Stimulated activated naive CD4-positive, alpha-beta T cell treated with Interleukin-2 at 50 U/mL for 16 hours (primary cell): ENCODE measurements around the gene PROSER2.
A peak's percentile ranks its signal among the peaks of the same experiment; 100 is the strongest.

ENCODE experiments used
- DNase-seq: peaks from one replicate; lab custom pipeline; 2025; lab: John Stamatoyannopoulos, UW

The PROSER2 gene, protein sequence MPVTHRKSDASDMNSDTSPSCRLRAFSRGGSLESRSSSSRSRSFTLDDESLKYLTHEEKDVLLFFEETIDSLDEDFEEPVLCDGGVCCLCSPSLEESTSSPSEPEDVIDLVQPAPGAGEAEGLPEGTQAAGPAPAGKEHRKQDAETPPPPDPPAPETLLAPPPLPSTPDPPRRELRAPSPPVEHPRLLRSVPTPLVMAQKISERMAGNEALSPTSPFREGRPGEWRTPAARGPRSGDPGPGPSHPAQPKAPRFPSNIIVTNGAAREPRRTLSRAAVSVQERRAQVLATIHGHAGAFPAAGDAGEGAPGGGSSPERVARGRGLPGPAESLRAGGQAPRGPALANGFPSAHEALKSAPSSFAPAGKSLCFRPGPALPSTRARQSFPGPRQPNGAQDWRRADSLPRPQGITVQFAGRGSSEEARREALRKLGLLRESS

DNA sequence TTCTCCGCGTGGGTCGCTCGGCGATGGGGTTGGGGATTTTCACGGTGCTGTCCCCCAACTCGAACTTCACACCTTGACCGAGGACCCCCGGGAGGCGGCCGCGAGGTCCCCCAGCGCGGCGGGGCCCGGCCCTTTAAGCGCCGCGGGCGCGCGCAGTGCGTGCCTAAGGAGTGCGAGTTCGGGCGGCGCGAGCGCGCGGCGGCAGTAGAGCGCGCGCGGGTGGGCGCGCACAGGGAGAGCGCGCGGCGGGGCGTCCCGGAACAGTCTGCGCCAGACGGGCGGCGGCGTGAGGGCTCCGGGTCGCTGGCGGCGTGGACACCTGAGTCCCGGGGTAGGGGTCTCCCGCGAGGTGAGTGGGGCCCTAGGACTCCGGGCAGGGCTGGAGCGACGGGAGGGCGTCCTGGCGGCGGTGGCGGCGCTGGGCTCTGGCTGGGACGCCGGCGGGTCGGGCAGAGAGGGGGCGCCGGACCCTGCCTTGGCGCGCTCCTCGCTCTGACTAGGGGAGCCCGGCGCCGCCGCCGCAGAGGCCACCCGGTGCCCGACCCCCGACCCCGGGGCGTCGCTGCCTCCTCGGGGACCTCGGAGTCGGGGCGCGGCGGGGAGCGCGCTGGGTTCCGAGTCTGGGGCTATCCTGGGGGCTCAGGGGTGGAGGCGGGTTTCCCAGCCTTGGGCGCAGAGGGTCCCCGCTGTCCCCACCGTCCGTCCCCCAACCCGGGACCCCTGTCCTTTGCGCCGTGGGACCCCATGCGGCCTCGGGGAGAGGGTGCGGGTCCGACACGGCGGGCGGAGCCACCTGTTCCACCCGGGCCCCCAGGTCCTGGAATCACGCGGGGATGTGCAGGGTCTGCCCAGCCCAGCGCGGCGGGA is at the start of gene PROSER2:
Gene PROSER2 (plus strand): TSS at position 235 of the 867 bp plus-strand sequence. CDS start 28,722 bp downstream, outside the sequence.
- peak; percentile 6 for DNase-seq

DNA sequence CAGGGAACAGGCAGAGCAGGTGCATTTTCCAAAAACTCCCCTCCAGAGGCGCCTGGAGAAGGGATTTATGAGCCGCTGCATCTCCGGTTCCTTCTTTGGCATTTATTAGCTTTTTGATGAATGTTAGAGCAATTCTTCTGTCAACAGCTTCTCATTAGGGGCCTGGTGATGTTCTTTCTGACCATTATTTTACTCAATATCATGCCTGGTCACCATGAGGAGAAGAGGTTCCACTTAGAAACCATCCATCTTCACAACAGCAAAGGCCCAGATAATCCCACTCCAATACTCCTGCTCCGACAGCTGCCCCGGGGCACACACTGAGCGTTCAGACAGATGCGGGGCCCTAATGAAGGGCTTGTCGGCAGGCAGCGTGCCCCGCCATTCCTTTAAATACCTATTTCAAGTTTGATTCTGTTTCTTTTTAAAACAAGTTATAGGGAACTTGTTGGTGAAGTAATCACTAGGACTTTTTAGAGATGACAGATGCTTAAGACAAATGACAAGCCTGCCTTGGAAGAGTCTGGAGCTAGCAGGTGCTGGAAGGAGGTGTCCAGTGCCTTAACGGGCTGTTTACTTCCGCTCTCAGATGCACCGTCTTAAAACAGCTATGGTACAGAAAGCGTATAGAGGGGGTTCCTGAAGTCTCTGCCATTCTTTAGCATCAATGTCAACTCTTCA is 49.3 kb upstream of the PROSER2 start:
- no peak for DNase-seq

DNA sequence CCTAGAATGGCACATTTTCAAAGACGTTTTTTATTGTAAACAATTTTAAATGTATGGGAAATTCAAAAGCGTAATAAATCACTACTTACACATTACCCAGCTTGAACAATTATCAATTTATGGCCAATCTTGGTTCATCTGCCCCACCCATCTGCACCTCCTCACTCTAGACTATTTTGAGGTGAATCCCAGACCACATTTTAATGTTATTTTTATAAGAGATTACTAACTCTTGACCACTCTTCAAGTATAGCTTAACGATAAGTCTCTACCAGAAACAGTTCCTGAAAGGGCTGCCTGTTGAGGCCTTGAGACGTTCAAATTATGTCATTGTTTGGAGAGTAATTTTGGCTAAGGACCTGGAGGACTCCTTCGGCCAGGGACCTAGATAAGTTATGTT is 47.7 kb upstream of the PROSER2 start:
- no peak for DNase-seq

DNA sequence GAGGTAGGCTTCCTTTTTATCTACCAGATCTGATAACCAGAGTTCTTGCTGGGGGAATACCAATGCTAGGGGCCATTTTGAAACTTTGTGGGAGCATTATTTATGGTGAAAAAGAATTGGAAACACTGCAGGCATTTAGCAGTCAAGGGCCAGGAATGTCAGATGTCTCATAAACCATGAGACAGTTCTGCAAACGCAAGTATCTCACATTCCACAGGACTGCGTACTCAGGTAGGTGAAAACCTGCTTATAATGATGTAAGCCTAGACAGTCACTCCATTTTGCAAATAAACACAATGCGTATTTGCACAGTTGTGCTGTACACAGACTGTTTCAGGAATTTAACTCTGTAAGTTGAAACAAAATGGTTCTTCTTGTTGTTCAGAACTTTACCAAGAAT is 47.1 kb upstream of the PROSER2 start:
- no peak for DNase-seq

DNA sequence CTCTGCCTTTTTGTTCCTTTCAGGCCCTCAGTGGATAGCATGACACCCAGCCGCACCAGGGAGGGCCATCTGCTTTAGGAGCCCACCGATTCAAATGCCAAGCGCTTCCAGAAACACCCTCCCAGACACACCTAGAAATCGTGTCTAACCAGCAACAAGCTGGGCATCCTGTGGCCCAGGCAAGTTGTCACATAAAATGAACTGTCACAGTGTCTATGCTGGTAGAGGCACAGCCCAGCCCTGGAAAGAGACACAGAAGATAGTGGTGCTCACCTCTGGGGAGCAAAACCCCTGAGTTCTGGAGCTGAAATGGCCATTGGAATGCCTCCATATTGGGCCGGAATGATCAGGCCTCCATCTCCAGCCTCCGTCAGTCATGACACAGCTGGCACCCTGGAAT is 42.0 kb upstream of the PROSER2 start:
- DNase-seq: no peak

DNA sequence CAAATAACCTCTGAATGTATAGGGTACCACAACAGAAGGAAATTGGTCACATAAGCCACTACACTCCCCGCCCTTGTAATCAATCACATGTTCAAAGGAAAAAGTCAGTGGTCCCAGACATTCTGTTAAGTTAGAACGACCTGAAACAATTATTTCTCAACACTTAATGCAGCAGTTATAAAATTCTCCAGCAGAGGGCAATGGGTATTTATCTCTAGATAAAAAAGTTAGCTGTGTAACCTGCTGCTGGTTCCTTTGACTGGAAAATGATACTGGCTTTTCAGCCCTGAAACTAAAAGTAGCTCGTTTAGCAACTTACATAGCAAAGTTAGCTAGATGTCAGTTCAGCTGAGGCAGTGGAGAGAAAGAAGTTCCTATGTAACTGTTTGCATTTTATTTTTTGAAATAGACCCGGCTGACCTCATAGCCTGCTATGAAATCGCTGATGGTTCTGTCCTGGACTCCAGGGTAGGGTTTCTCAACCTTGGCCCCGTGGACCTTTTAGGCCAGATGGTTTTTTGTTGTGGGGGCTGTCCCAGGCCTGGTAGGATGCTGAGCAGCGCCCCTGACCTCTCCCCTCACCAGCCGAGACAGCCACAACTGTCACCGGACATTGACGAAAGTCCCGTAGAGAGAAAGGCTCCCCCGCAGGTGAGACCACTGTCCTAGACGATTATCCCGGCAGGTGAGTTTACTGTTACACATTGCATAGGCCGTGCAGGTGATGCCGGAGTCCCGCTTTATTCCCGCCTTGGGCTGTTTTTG is 40.2 kb upstream of the PROSER2 start:
- DNase-seq: no peak

DNA sequence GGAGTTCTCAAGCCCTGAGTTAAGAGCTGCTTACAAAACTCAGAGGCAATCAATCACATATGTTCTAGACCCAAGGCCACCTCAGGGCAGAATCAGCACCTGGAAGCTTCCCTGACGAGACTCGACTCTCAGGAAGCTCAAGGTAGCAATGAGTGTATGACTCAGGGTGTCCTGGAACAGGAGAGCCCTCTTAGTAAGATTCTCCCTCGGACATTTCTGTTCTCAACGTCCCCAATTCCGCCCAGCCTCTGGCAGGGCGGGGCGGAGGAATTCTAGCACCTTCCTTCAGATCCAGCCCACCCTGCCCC is 39.6 kb upstream of the PROSER2 start:
- no peak for DNase-seq

DNA sequence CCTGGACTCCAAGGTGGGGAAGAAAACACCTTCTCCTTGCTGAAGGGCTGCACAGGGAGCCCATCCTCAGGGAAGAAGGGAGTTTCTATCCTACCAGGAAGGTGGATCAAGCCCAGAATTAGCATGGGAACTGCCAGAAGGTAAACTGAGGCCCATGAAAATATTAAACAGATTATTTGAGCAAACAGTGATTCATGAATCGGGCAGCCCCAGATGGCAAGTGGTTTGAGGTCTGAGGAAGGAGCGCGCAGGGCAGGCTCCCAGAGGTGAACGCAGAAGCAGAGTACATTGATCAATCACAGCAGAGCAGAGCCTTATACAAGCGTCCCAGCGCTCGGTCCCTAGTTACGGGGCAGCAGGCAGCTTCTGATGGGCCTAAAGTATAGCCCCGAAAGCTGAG is 35.8 kb upstream of the PROSER2 start:
- DNase-seq: no peak

DNA sequence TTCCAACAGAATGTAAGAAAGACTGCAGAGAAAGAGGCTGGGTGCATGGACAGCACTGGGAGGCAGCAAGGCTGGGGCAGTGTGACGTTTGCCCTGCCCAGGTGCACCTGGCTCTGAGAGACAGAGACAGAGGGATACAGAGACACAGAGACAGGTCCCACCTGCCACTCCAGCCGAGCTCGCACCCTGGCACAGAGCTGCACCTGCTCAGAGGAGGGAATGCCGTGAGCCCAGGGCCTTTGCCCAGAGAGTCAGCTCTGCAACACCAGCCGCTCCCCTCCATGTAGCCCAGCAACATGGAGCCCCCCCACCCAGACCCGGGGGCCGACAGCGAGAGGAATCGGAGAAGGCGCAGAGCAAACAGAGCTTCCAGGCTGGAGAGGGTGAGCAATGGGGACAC is 35.3 kb upstream of the PROSER2 start:
- DNase-seq: no peak

DNA sequence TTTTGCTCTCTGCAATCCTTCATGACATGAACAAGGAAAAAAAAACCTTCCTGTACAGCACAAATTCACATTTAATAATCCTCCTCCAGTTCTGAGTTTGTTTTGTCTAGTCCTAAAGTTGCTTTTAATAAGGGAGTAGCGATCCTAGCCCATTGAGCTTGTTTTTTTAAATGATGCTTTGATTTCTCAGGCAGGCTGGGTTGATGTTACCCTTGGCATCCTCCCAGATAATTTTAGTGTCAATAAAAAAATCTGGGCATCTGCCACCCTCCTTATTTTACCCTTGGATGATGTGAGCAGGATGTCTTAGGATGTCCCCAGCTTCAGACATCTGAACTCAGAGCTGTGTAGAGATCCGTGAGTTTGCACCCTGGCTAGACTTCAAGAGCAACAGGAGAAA is 33.9 kb upstream of the PROSER2 start:
- no peak for DNase-seq

DNA sequence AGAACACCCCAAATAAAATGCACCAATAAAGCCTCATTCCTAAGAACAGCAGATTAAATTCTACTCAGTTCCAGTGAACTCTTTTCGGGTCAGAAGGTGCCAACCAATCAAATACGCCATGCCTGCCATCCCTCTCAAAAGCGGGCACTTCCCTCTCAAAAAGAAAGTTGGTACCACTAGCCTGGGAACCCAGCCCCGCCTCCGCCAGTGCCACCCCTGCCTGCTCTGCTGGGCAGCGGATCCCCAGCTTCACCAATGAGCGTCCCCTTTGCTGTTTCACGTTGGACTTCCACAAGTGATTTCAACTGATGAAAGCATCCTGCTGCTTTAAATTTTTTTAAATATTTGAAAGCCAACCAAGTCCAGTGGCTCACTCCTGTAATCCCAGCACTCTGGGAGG is 33.2 kb upstream of the PROSER2 start:
- no peak for DNase-seq

DNA sequence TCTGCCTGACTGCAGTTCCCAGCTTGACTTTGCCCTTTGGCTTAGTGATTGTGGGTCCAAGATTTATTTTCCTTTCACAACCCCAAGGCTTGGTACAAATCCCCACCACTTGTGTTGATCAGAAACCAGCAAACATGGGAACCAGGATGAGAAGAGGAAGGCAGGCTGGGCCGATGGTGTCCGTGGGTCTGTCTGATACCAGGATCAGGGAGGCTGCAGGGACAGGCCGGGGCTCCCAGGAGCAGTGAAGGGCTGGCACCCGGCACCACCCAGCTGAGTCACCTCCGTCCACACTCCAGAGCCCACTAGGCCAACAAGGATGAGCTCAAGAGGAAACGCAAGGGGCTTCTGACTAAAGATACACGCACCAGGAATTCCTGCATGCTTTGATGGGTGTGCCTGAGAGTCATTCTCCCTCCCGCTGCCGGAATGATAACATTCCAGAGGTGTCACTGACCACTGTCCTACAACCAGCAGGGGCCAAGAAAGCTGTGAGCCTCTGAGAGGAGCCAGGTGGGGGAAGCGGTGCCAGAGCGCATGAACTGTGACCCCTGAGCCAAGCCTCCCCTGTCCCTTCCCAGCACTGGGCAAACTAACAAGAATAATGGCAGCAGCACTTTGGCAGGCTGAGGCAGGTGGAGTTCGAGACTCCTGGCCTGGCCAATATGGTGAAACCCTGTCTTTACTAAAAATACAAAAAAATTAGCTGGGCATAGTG is 29.2 kb upstream of the PROSER2 start:
- DNase-seq: no peak

DNA sequence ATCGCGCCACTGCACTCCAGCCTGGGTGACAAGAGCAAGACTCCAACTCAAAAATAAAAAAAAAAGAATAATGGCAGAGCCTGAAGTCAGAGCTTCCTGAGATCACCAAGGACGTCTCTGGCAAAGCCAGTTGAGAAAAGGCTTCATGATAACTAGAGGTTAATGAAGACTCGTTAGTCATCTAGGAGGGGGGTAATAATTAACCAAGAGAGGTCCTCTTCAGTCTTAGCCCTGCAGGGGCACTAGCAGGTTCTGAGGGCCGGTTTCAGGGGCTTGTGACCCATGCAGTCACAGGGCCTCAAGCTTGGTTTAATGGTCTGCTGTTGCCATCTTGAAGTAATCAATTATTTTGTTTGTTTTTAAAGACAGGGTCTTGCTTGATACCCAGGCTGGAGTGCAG is 28.6 kb upstream of the PROSER2 start:
- DNase-seq: no peak

DNA sequence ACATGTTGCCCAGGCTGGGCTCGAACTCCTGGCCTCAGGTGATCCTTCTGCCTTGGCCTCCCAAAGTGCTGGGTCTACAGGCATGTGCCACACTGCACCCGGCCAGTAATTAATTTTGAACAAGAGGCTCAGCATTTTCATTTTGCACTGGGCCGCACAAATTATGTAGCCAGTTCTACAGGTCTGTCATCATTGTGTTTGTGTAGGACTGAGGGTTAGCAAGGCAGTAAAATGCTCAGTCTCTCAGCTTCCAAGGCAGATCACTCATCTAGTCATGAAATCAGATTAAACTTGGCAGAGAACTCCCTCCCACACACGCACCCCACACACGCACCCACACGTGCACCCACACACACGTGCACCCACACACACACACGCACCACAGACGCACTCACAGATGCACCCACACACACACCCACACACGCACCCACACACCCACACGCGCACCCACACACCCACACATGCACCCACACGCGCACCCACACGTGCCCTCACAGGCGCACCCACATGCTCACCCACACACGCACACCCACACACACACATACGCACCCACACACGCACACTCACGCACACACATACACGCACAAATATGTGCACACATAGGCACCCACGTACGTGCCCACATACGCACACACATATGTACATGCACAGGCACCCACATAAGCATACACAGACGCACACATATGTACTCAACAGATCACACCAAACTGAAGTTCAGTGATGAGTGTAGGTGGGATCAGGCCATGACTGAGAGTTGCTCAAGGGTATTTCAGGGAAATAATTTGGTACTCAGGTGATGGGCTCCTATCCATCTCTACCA is 27.8 kb upstream of the PROSER2 start:
- DNase-seq: no peak

DNA sequence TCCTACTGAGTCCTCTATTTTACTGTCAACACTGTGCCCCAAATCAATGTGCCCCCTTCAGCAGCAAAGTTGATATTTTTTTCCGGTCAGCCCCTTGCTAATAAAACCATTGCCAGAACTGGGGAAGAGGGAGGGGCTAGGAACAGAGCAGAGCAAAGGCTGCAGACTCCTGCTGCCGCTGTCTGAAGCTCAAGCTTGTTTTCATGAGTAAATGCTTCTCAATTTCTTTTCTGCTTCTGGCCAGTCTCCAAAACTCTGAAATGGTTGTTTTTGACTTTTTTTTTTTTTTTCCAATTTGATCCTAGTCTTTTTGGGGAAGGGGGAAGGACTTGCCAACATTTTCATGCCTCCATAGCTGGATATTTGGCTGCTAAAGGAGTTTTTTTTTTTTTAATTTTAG is 26.7 kb upstream of the PROSER2 start:
- DNase-seq: no peak

DNA sequence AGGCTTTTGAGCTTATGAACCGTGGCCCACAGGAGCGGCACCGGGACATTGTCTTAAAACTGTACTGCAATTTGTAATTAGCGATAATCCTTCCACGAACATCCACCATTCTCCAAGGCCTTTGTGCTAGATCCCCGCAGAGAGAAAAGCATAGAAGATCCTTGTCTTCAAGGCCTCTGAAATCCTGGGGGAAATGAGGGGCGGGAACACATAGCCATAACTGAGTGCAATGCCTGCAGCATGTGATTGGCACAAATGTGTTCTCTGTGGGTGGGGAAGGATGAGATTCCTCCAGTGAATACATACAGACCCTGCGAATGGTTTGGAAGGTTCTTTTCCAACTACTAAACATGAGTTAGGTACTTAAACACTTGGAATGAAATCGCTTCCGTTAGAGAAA is 25.9 kb upstream of the PROSER2 start:
- no peak for DNase-seq

DNA sequence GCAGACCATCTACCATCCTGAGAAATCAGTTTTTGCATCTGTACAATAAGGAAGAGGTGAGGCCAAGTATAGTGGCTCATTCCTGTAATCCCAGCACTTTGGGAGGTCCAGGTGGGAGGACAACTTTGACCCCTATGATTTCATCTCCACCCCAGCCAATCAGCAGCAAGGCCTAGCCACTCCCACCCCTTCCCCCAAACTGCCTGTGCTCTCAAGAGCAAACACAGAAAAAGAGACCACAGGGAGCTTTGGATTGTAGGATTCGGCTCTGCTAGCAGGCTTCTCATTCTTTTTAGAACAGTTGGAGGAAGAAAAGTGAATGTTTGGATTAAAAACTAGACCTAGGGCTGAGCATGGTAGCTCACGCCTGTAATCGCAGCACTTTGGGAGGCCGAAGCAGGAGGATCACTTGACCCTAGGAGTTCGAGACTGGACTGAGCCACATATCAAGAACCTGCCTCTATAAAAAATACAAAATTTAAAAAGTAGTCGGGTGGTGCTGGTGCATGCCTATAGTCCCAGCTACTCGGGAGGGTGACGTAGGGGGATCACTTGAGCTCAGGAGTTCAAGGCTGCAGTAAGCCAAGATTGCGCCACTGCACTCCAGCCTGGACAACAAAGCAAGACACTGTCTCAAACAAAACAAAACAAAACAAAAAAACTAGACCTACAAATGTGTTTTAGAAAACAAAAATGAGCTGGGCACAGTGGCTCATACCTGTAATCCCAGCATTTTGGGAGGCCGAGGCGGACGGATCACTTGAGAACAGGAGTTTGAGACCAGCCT is 25.1 kb upstream of the PROSER2 start:
- no peak for DNase-seq

DNA sequence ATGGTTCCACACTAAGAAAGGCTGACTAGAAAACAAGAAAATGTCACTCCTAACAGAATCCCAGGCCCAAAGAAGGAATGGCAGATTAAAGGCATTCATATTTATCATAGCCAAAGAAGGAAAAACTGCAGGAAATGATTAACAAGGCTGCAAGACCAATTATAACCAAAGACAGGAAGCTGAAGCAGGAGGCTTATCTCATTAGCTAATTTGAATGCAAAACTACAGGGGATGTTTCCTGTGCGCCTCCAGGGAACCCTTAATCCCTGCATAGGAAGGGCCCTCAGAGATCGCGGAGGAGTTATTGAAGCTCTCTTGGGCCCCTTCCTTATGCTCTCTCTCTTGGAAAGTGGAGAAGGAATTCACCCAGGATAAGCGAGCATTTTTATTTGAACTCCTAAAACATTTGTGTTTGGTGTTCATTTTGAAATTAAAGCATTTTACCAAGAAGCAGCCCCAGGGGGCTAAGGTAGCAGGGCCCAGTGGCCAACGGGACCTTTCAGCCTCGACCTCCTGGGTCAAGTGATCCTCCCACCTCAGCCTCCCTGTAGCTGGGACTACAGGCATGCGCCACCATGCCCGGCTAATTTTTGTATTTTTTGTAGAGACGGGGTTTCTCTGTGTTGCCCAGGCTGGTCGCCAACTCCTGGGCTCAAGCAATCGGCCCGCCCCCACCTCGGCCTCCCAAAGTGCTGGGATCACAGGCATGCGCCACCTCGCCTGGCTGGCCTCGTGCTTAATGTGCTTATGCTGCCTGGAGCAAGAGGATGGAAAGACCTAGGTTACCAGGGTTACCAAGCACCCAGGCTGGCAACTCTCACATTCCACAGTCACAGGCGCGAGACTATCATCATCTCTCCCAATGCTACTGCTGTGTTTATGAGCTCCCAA is 24.1 kb upstream of the PROSER2 start:
- no peak for DNase-seq

DNA sequence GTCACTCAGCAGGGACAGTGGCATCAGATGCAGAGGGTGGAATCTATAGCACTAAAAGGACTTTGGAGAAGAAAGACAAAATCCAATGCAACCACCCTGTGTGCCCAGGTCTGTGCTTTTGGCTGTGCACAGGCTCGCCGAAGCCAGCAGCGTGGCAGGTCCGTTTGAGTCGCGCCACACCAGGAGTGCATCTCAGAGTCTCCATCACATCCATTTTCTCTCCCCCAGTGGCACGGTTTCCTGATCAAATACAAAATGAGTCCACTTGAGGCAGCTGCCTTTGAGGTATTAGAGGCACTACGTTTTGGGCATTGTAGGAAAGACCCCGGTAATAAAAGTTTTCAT is 23.4 kb upstream of the PROSER2 start:
- no peak for DNase-seq
